Mucosa of descending colon (tissue), 3 donors: ENCODE measurements around the gene INSYN2A. TPM values are rescaled to one million over a fixed set of nuclear protein-coding genes. Genes with fewer than 3 reads are reported as not detected.

Experiments used
- ATAC-seq: fragments of 200-7000 bp; cut with Tn5 transposase; one replicate; pipeline ENCODE4 v1.9.1; 2020; ENCODE audit warnings: mild to moderate bottlenecking, moderate library complexity
- DNase-seq, 3 donors: peaks; one replicate each; pipeline ENCODE4 v3.0.0-alpha.2; 2020
- H3K36me3 ChIP-seq: fragments of 200-600 bp; one replicate; pipeline ENCODE4 v1.8.0; 2021; ENCODE audit warnings: low read depth, mild to moderate bottlenecking
- H3K4me1 ChIP-seq: fragments of 200-600 bp; one replicate; pipeline ENCODE4 v1.8.0; 2021; ENCODE audit warnings: low read depth, mild to moderate bottlenecking
- H3K4me3 ChIP-seq: fragments of 200-600 bp; one replicate; pipeline ENCODE4 v1.8.0; 2021; ENCODE audit warnings: mild to moderate bottlenecking
- H3K9me3 ChIP-seq: fragments of 200-600 bp; one replicate; pipeline ENCODE4 v1.8.0; 2021; ENCODE audit warnings: mild to moderate bottlenecking
- intact Hi-C, 2 donors: fragments of 100-400 bp; cut with DNase I in 1 of 2; cut with micrococcal nuclease in 1 of 2; formaldehyde crosslinking; loops; one replicate each; pipeline versions ENCODE4 v1.11.0 to v1.11.1; 2022; cut with DNase I, micrococcal nuclease
- total RNA-seq, 3 donors: library from RNA; stranded (reverse); fragmentation: NEBNext Ultra II Directional in 2 of 3; extraction: Animal tissue kit (Norgen Biotek cat#: 25700) in 2 of 3; gene quantifications; one replicate each; pipeline versions ENCODE4 v1.2.1 to v1.2.4, GENCODE V29; 2021 to 2023
- TF ChIP-seq, protein P1 (sequence below): fragments of 200-600 bp; IDR thresholded peaks from one replicate; pipeline ENCODE4 v1.8.0; 2022; ENCODE audit warnings: antibody characterized with exemption, mild to moderate bottlenecking
- donor health status: DM: no; HTN: no; CAD: no; lungs with moderate emphysema.
- donor health status: DM: no; HTN: no; CAD: no.
- donor health status: DM: no; HTN: yes; CAD: no.

Gene INSYN2A
- total RNA-seq, 3 donors from 2014 or later, result 0.51 TPM; not detected in 2

DNA sequence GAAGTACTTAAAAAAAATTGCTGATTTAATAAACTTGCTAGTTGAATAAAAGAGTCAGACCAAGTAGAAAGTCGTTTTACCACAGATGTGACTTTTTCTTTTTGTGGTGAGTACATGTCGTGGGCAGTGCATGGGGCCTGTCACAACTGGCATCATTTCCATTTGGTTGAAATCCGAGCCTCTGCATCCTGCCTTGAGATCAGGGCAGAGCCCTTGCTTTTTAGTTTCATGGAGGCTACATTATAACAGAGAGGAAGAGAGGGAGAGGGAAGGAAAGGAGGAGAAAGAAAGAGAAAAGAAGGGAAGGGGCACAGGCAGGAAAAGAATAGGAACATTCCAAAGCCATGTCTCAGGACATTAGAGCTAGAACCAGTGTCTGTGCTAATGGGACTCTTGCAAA, 20.4 kb upstream of the INSYN2A start:
- TF ChIP-seq, protein P1, sequence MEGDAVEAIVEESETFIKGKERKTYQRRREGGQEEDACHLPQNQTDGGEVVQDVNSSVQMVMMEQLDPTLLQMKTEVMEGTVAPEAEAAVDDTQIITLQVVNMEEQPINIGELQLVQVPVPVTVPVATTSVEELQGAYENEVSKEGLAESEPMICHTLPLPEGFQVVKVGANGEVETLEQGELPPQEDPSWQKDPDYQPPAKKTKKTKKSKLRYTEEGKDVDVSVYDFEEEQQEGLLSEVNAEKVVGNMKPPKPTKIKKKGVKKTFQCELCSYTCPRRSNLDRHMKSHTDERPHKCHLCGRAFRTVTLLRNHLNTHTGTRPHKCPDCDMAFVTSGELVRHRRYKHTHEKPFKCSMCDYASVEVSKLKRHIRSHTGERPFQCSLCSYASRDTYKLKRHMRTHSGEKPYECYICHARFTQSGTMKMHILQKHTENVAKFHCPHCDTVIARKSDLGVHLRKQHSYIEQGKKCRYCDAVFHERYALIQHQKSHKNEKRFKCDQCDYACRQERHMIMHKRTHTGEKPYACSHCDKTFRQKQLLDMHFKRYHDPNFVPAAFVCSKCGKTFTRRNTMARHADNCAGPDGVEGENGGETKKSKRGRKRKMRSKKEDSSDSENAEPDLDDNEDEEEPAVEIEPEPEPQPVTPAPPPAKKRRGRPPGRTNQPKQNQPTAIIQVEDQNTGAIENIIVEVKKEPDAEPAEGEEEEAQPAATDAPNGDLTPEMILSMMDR, result no peak
- intact Hi-C loops, result no loop called here

DNA sequence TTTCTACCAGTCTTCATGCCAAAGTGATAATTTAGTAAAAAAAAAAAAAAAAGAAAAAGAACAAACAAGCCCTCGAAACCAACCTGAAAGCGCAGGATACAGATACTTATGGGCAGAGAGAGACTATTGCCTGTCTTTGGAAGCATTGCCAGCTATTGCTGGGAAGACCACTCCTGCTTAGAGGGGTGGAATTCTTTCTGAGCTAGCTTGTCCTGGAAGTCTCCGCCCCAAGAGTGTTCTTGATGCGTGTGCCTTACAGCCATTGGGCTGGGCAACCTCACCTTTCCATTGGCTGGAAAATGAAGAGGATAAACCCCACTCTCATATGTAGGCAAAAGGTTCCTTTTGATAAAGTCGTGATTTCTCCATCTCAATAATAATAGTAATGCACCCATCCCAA, 19.9 kb upstream of the INSYN2A start:
- ATAC-seq (no peak), DNase-seq (no peak)
- H3K9me3 ChIP-seq, result no peaks in the 10 kb centered on the region
- H3K36me3 ChIP-seq, result no peaks in the 10 kb centered on the region
- no peak overlapping the region for H3K4me3 ChIP-seq
- intact Hi-C loops, result no loop called here
- H3K4me1 ChIP-seq, result no peaks in the 10 kb centered on the region
- TF ChIP-seq, protein P1, result no peak

More for the DNA sequence above, 20.4 kb upstream of the INSYN2A start:
- H3K4me3 ChIP-seq, result no peak overlapping the region
- no peaks in the 10 kb centered on the region for H3K9me3 ChIP-seq
- DNase-seq, result no peak
- no peak for ATAC-seq
- H3K36me3 ChIP-seq, result no peaks in the 10 kb centered on the region
- H3K4me1 ChIP-seq, result no peaks in the 10 kb centered on the region

DNA sequence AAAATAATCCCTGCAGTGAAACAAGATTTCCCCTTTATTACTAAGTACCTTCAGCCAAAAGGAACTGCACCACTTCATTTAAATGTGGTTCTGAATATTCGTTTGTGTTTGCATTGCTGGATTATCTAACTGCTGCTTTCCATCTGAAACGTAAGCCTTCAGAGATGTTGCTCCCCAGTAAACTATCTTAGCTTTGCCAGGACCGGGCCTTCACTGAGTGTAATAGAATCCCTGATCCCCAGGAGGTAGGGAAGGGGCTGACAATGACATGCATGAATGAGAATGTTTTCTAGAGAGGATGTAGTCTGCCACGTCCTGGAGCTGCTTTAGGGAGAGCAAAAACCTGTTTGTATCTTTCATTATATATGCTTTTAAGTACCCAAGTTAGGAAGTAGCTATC, 19.5 kb upstream of the INSYN2A start:
- no peak for DNase-seq
- intact Hi-C loops, result no loop called here
- Histone ChIP-seq H3K36me3 (no peaks in the 10 kb centered on the region), H3K4me1 (no peaks in the 10 kb centered on the region), H3K9me3 (no peaks in the 10 kb centered on the region), H3K4me3 (no peak overlapping the region)
- ATAC-seq, result no peak
- TF ChIP-seq, protein P1, result no peak

DNA sequence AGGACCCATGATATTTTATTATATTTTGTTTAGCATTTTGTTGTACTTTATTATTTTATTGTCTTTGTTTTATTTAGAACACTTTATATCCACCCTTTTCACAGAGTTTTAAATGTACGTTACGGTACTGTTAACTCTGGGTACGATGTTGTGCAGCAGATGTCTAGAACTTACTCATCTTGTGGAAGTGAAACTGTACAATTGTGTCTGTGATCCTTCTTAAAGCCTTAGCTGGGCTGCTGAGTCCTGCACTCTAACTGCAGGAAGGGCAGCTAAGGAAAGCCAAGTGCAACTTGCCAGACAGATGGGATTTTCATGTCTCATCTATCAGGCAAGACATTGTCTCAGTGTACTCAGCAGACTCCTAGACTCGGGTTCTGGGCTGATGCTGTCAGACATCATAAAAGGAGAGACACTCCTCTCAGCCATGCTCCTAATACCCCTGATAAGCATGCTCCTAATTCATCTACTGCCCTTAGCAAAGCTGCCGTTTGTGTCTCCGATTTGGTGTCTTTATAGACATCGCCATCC, 14.6 kb upstream of the INSYN2A start:
- TF ChIP-seq, protein P1, result no peak
- DNase-seq (no peak), ATAC-seq (no peak)
- intact Hi-C loops, result no loop called here
- Histone ChIP-seq H3K4me1 (no peaks in the 10 kb centered on the region), H3K4me3 (no peak overlapping the region), H3K36me3 (no peaks in the 10 kb centered on the region), H3K9me3 (no peaks in the 10 kb centered on the region)

DNA sequence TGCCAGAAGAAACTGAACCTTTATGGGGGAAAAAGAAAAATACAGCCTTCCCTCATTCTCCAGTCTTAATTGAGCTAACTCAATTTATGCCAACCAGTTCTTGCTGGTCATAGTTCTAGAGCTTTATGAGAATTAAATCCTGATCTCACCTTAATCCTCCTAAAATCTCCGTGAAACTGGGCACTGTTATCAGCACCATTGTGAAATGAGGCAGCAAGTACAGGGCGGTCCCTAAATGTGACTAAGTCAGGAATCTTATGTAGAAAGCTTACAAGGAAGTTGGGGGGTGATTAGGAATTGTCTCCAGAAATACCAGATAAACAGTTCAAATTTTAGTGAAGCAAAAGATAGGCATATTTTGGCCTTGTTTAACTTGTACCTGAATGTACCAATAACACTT, 10.7 kb upstream of the INSYN2A start:
- no peaks in the 10 kb centered on the region for H3K36me3 ChIP-seq
- H3K9me3 ChIP-seq, result no peaks in the 10 kb centered on the region
- H3K4me1 ChIP-seq, result no peaks in the 10 kb centered on the region
- DNase-seq, result no peak
- intact Hi-C loops, result no loop called here
- no peak for ATAC-seq
- TF ChIP-seq, protein P1, result no peak
- H3K4me3 ChIP-seq, result no peak overlapping the region

DNA sequence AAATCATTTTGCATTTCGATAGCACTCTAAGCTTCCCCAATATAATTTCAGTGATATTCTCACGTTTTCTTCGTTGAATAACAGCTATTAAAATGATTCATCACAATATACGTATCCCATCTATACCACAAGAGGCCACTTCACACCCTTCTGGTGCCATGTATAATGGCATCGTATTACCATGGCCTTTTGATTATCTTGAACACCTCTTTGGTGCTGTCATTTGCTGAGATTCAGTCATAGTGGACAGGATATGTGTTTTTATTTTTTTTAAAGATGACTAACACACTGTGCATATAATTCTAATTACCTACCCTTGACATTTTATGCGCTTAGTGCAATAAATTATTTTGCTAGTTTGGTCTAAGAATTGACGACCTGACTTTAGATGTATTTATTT, 6.7 kb upstream of the INSYN2A start:
- ATAC-seq, result no peak
- TF ChIP-seq, protein P1, result no peak

More for the DNA sequence above, 6.7 kb upstream of the INSYN2A start:
- H3K4me3 ChIP-seq, result no peak overlapping the region
- no peak for DNase-seq
- intact Hi-C loops, result no loop called here
- no peaks in the 10 kb centered on the region for H3K9me3 ChIP-seq
- no peaks in the 10 kb centered on the region for H3K4me1 ChIP-seq
- H3K36me3 ChIP-seq, result no peaks in the 10 kb centered on the region
